NCI-H774 (cell line): Measurements from ENCODE around the gene GATA3.
"Not testable (repeated sequence)": the region's sequence is repeated elsewhere in the genome, so short reads cannot be mapped to it uniquely, and the experiment has no call there.

Source experiments
- DNase-seq: peaks from one replicate; lab custom pipeline; 2025; lab: John Stamatoyannopoulos, UW

Gene GATA3

GRCh38 chr10:8054494-8055407 lies at the start of gene GATA3:
TSS of gene GATA3 (plus strand) at chr10:8054688. CDS start at chr10:8055656, 968 bp downstream.
- DNase-seq, result no peak

- no peak for DNase-seq
These were observed 48.1 kb upstream of the GATA3 start for GRCh38 chr10:8006274-8006999.

GRCh38 chr10:8009031-8009430 lies 45.5 kb upstream of the GATA3 start:
- no peak for DNase-seq

- no peak for DNase-seq
These were observed 41.5 kb upstream of the GATA3 start for GRCh38 chr10:8013006-8013405.

GRCh38 chr10:8013619-8014018 lies 40.9 kb upstream of the GATA3 start:
- no peak for DNase-seq

- DNase-seq, result no peak
These were observed 39.8 kb upstream of the GATA3 start for GRCh38 chr10:8014649-8015048.

- DNase-seq, result no peak
These were observed 37.2 kb upstream of the GATA3 start for GRCh38 chr10:8017277-8017676.

- no peak for DNase-seq
These were observed 31.2 kb upstream of the GATA3 start for GRCh38 chr10:8023321-8023720.

- DNase-seq, result no peak
These were observed 30.6 kb upstream of the GATA3 start for GRCh38 chr10:8023851-8024250.

GRCh38 chr10:8026349-8027259 lies 27.9 kb upstream of the GATA3 start:
- no peak for DNase-seq

- DNase-seq, result not testable (repeated sequence)
These were observed 23.3 kb upstream of the GATA3 start for GRCh38 chr10:8031211-8031610.

- no peak for DNase-seq
These were observed 21.9 kb upstream of the GATA3 start for GRCh38 chr10:8032558-8032957.

GRCh38 chr10:8033812-8034465 lies 20.5 kb upstream of the GATA3 start:
- no peak for DNase-seq

- no peak for DNase-seq
These were observed 20.0 kb upstream of the GATA3 start for GRCh38 chr10:8034466-8035005.

- no peak for DNase-seq
These were observed 19.4 kb upstream of the GATA3 start for GRCh38 chr10:8035006-8035640.

- DNase-seq, result no peak
These were observed 18.6 kb upstream of the GATA3 start for GRCh38 chr10:8035641-8036470.

GRCh38 chr10:8036506-8037198 lies 17.8 kb upstream of the GATA3 start:
- DNase-seq, result no peak

GRCh38 chr10:8037199-8037801 lies 17.2 kb upstream of the GATA3 start:
- no peak for DNase-seq
